Germinal center (tissue), 1 donor: ENCODE measurements around the gene SLC39A11.
"Not testable (repeated sequence)": the region's sequence is repeated elsewhere in the genome, so short reads cannot be mapped to it uniquely, and the experiment has no call there.

Experiments used
- DNase-seq: peaks from one replicate; pipeline ENCODE4 v3.0.0; 2012; ENCODE audit warnings: mixed read lengths, low spot score

The SLC39A11 gene

DNA sequence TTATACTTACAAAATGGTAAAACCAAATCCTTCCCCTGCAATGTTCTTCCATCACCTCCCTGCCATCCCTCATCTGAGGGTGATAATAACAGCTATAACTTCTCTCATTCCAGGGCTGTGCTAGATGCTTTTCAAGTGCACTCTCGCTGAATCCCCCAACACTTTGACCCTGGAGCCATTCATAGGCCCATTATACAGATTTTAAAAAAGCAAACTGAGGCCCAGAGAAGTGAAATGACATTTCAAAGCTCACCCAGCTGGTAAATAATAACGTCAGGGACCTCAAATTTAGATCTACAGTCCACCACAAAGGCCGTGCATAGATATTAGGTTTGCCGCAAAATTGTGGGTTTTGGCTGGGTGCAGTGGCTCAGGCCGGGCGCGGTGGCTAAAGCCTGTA is 378.8 kb downstream of the SLC39A11 start:
- no peak for DNase-seq

DNA sequence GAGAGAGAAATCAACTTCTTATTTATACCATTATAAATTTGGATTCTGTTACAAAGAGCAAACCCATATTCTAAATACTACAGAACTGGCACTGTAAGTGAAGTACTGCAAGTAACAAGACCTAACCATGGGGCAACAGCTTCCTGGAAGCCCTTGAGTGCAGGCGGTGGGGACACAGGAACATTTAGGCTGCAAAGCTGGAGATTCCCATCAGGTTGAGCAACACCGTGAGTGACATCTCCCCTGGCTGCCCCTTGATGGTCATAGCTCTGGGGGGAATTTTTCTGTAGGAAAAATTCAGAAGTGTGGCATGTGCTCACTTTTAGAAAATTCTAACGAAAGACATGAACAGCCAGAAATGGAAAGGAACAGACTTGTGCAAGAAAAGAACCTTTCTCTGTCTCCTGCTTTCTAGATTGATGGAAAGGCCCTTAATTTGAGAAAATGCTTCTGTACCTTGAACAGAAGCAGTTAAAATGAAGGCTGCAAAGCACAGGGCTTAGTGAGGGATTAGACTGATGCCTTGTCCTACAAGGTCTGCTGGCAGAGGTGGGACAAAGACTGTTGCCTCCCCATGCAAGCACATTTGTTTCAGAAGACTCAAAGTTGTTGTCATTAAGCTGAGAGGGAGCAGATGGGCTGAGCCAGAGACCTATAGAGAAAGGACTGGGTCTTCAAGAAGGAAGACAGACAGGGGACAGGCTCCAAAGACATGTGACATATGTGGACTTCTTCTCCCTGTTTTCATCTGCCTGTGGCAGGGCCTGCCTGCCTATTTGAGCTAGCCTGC is 380.8 kb downstream of the SLC39A11 start:
- DNase-seq = no peak

DNA sequence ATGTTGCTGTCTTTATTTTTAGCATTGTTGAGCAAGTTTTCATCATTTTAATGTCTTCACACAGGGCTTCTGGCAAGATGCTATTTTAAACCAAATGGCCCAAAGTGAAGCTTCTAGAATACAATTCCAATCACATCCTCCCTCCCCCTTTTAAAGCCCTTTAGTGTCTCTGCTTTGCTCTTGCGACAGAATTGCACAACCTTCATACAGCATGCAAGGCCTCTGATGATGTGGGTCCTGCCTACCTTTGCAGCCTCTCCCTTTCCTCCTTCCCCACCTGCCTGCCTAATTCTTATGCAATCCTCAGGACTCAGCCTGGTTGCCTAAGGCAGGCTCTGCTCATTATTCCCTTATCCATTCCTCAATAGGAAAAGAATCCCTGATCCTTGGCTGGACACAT is 381.7 kb downstream of the SLC39A11 start:
- no peak for DNase-seq

DNA sequence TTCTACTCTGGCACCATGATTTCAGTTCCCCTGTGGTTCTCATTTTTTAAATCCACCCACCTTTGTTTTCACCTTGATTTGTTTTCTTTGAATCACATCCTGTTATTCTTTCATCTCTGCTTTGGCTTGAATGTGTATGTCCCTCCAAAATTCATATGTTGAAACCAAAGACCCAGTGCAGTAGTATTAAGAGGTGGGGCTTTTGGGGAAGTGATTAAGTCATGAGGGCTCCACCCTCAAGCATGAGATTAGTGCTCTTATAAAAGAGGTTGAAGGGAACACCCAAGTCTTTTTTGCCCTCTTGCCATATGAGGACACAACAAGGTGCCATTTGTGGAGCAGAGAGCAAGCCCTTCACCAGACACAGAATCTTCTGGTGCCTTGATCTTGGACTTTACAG is 382.3 kb downstream of the SLC39A11 start:
- DNase-seq = no peak

DNA sequence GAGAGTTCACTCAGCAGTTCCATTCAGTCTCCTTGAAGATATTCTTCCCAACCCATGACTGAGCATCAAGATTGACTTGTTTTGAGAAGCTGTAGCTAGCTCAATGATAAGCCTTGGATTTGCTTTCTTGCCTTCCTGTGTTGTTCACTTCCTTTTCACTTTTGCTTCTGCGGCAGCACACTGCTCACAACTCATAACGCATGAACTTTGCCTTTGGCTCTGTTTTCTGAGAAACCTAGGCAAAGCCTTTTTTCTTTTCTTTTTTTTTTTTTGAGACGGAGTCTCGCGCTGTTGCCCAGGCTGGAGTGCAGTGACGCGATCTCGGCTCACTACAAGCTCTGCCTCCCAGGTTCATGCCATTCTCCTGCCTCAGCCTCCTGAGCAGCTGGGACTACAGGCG is 383.8 kb downstream of the SLC39A11 start:
- DNase-seq = not testable (repeated sequence)

DNA sequence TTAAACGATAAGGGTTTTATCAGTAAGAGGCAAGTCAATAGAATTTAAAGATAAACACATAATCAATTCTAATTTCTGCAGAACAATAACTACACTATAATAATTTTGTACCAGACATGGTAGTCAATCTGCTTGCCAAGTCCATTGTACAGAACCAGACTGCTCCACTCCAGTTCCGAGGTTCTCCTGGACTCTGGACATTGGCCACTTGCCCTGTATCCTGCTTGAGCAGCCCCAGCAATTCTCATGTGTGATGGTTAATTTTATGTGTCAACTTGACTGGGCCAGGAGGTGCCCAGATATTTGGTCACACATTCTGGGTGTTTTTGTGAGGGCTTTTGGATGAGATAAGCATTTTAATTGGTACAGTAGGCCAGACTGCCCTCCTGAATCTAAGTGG is 384.6 kb downstream of the SLC39A11 start:
- DNase-seq = no peak

DNA sequence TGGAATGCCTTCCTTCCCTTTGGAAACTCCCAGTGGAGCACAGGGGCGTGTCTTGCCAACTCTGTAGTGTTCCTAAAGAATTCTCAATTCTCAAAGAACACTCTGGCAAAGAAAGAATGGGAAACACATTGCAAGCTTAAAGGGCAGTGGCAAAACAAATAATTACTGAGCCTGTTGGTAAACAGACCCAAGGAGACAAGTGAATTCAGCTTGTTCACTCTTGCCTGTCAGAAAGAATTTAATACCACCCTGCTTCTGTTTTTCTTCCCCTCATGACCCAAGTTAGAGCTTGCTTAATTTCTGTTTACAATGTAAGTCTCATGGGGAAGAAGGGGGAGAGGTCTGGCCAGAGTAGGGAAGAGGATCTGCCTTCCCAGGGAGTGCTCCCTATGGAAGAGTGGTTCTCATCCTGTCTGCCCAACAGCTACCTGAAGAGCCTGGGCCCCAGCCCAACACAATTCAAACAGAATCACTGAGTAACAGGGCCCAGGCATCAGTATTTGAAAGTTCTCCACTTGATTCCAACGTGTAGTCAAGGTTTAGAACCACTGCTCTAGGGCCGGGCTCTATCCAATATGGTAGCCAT is 386.0 kb downstream of the SLC39A11 start:
- no peak for DNase-seq

DNA sequence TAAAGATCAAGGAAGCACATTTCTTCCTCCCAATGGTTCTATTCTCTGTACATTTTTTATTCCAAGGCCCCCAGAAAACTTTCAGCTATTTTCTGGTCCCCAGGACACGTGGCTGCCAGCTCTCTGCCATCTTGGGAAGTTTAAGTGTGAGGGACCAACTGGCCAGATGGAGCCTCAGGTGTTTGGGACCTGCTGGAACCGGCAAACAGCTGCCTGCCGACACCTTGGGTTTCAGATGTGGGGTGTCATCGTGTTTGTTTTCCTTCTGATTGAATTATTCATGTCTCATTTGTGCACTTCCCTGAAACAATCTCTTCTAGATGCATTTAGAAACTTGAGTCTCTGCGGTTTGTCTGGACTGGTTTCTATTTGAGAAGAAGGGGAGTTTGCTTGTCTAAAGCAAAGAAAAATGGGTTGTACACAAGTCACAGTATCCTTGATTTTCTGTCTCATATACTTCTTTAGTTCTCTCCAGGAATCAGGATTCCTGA is 386.5 kb downstream of the SLC39A11 start:
- DNase-seq = no peak

DNA sequence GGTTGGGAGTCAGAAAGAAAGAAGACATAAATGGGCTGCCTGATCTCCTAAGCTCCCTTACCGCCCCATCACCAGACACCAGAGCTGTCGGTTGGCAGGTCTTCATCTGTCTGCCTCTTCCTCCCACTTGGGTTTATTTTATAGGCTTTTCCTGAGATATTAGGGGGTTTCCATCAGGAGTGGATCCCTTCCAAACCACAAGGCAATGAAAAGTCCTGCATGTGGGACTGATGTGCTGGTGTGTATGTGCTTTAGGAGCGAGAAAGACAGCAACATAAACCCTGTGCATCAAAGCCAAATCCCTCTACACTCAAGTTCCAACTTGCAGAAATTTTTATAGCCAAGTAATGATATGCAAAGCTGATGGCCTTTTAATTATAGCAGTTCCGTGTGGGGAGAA is 389.5 kb downstream of the SLC39A11 start:
- no peak for DNase-seq

DNA sequence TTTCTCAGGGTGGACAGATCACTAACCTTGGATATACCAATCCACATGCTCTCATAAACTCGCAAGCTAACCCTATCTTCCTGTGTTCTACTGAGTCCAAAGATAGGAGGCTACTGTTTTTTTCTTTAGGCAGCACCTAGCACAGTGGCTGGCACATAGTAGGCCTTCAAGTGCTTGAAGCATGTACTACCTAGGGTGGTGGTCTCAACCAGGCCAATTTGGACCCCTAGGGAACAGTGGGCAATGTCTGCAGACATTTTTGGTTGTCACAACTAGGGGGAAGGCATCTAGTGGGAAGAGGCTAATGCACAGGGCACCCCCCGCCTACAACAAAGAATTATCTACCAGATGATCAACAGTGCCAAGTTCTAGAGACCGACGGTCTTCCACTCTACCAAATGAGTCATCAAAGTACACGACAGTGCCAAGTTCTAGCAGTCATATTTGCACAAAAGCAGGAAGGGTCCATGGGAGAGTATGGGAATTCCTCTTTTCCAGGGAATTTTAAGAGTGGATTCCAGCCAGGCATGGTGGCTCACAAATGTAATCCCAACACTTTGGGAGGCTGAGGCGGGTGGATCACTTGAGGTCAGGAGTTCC is 390.3 kb downstream of the SLC39A11 start:
- no peak for DNase-seq

DNA sequence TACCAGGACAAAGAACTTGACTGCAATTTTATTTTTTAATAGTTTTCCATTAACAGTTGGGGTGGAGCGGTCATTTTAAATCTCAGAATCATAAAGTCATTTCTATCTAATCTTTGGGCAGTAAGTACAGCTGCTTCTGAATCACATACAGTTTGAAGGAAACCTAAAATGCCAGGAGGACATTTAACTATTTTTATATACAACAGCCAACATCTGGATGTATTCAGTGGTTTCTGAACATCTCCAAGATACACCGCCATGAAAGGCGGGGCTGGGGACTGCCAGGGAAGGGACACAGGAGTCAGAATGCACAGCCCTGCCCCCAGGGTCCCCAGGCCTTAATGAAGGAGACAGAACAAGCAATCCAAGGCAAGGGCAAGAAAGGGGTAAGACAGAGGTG is 392.3 kb downstream of the SLC39A11 start:
- DNase-seq = no peak

DNA sequence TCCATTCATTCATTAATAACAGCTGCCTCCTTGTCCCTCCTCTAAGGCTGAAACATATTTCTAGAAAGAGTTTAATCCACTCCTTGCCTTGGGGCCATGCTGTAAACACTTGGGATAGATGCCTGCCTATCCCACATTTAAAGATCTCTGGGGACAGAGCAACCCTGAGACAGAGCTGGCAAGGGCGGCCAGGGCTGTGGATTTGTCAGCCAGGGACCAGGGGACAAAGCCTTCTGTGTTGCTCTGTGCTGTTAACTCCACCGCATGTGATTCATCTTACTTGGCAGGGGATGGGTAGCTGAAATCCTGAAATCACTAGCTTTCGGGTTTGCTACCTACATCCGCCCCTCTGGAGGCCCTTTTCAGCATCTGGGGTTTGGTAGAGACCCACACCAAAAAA is 392.9 kb downstream of the SLC39A11 start:
- DNase-seq = no peak

DNA sequence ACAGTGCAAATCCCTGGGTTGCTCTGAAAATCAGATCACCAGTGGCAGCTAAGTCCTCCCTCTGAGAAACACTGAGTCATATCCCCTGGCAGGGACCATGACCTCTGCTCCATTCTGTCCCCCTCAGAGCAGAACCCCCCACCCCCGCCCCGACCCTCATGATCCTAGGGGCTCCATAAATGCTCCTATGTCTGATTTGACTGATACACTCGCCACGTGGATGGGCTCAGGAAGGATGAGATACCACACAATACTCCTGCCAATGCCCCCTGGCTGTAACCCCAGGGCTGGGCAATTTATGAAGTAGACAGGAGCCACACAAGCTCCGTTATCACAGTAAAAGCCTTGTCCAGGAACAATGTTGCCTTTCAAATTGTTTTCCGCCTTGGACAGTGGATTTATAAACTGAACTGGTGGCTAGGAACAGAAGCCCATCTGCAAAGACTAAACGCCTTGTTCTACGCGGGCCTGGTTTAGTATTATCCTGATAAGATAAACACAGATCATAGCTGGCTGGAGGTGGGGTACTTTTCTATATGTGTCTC is 394.8 kb downstream of the SLC39A11 start:
- DNase-seq = no peak

DNA sequence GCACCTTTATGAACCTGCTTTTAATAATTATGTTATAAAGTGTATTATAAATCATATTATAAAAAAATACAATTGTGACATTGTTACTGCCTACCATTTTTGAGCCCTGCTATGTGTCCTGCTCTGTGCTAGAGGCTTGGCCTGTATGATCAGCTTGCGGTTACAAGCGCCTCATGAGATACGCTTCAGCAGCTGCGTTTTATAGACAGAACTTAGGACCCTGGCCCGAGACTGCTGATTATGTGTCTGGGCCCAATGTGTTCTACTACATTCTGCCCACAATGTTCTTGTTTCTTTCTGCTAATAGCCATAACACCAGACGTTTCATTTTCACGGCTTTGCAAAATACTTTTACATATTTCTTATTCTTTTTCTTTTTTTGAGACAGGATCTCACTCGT is 395.8 kb downstream of the SLC39A11 start:
- DNase-seq = no peak

DNA sequence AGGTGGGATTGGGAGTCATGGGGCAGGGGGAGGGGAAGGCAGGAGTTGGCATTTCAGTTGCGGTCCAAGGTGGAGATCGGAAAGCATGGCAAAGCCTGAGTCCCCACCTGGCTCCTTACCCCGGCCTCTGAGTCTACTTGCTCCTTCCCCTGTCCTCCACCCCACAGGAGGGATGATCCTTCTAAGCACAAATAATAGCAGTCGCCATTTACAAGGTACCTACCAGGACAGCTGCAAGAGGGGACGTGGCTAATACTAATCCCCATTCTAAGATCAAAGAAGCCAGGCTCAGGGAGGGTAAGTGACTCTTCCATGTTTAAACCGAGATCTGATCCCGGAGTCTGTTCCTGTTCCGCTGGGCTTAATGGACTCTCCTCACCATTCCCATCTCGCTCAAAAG is 396.3 kb downstream of the SLC39A11 start:
- no peak for DNase-seq

DNA sequence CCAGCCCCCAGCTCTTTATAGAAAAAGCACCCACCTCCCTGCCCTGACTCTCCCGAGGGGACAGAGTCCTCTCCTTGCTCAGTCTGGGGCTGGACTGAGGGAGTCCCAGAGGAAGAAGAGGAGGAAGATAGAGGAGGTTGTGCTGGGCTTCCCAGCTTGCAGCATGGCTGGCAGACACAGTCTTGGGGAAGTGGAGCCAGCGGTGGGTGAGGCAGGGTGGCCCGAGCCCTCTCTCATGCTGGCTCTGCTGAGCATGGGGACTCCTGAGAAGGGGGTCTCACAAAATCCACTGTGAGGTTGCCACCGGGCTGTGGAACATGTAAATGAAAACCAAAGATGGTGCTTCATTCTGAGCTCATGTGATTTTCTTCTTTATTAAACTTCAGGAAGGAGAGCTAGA is 398.5 kb downstream of the SLC39A11 start:
- no peak for DNase-seq

DNA sequence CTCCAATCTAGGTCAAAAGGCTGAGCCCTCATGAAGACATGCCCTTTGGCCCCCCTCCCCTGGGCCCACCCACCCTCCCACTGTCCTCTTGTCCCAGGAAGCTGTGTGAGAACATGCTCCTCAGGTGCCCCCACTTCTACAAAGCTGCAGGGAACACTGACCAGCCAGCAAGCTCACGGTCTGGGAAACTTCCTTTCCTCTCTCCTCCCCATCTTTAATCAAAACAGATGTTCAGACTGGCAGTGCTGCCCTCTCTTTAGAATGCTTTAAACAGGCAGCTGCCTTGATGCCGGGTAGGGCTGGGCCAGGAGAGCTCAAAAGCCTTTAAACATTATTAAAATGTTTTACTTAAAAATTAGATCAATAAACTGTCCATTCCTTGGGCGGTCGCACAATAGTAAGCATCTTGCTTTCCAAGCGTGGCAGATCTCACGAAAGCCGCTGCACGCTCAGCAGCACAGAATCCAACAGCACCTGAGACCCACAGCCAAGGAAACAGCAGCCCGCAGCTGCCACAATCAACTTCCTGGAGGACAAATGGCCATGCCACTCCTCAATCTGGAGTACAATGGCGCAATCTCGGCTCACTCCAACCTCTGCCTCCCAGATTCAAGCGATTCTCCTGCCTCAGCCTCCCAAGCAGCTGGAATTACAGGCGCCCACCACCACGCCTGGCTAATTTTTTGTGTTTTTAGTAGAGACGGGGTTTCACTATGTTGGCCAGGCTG is 399.2 kb downstream of the SLC39A11 start:
- no peak for DNase-seq

DNA sequence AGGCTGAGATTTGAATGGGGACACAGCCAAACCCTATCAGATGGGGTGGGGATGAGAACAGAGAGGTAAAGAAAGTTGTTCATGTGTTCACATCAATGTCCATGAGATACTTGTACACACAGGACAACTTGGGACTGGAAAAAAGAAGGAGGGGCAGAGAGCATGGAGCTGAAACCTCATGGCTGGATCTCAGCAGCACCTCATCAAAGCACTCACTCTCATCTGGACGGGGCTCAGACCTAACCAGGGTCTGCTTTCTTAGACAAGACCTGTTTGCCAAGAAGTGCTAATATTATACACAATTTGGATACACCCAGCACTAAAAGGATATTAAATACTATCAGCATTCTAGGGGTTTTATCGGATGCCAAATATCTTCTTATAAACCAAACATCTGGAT is 399.8 kb downstream of the SLC39A11 start:
- no peak for DNase-seq

DNA sequence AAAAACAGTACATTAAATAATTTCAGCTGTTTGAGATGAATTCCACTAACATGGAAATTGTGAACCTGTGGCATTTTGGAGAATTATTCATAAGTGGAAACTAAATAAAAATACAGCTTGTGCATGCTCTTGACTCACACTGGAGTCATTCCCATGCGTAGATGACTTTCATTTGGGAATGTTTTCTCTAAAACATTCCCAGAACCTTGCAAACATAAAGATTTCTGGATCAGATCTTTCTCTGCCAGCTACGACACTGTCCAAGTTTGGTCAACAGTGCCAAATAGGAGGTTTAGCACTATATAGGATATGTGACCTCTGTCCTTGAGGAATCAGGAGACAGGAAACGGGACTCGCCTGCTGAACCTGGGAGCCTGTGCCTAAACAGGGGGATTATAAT is 400.9 kb downstream of the SLC39A11 start:
- DNase-seq = no peak

DNA sequence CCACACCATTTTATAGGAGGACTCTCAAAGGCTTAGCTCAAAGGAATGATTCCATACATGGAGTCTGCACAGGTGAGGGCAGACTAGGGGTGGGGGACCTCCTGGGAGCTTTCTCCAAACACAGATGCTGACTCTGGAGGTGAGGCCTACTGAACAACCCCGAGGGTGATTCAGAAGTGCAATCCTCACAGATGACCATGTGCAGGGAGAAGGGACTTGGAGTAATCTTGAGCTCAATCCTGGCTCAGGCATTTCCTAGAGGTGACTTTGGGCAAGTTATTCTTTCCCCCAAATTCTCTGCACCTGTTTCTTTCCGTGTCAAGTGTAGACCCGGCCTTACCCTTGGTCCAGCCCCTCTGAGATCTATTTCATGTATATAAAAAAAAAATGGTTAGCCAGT is 401.5 kb downstream of the SLC39A11 start:
- no peak for DNase-seq

DNA sequence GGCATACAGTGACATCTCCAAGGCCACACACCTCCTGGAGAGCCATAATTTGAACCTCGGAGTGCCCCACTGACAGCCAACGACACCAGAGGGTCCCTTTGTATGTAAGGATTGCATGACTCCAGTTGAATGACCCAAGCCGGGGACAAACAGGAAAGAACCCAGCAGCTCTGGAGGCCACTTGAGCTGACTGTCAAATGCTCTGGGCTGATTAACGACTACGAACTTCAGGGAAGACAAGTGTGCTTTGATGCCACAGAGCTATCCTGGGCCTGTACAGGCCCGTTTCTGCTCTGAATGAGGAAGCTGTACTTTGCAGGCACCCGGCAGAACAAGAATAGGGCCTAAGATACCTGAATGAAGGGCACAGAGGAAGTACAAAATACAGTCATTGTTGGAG is 404.6 kb downstream of the SLC39A11 start:
- DNase-seq = no peak

DNA sequence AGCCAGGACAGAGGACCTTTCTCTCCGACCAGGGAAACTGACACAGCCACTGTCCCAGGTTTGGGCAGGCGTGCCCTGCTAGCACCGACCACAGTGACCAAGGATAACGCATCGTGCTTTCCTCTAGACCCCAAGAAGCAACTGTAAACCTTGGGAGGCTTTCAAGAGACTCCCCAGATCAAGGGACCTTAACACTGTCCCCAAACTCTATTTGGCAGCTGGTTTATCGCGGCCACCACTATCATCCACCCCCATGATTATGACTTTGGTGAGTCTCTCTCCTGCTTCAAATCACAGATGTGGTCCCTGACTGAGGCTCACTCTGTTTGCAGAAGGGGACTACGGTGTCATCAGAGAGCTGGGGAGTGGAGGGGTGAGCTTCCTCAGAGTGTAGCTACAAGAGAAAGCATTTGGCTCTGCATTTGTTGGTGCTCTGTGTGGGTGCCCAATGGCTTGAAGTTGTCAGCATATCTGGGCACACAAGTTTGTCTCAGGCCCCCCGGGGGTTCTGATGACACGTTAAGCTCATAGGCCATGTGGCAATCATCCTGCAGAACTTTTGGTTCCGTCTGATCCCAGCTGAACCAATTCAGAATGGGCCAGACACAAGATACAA is 408.0 kb downstream of the SLC39A11 start:
- DNase-seq = no peak
